OCI-LY3 (cell line): ENCODE results near the gene ZC3H13.

Experiments
- H2AFZ ChIP-seq: fragments of 200-600, 300-600 bp; shearing (Covaris generic); 2 replicates; pipeline ENCODE4 v1.6.0; 2014; ENCODE audit warnings: antibody characterized with exemption, low read depth, low read length
- H3K27ac ChIP-seq: fragments of 200-600, 300-600 bp; sonication (generic); 2 replicates; pipeline ENCODE4 v1.5.1; 2014; ENCODE audit warnings: mild to moderate bottlenecking, low read length, moderate library complexity, mixed read lengths
- H3K27me3 ChIP-seq: fragments of 200-600, 300-600 bp; sonication (generic); 2 replicates; pipeline ENCODE4 v1.6.1; 2014; ENCODE audit warnings: low read depth, low read length, mixed read lengths
- H3K36me3 ChIP-seq: fragments of 200-600, 300-600 bp; sonication (generic); replicated peaks from 2 replicates; pipeline ENCODE3; 2014; ENCODE audit warnings: low read depth, low read length, mixed read lengths
- H3K4me1 ChIP-seq: fragments of 300-600, 200-600 bp; sonication (generic); 2 replicates; pipeline ENCODE4 v1.6.1; 2014; ENCODE audit warnings: low read length, mixed read lengths
- H3K4me2 ChIP-seq: fragments of 200-600, 300-600 bp; sonication (generic); 2 replicates; pipeline ENCODE4 v1.6.1; 2014; ENCODE audit warnings: low read length, mixed read lengths
- H3K4me3 ChIP-seq: fragments of 300-600, 200-600 bp; sonication (generic); 2 replicates; pipeline ENCODE4 v1.5.1; 2014; ENCODE audit warnings: antibody characterized with exemption, mild to moderate bottlenecking, low read length, moderate library complexity
- H3K79me2 ChIP-seq: fragments of 300-600, 200-600 bp; shearing (Covaris generic); 2 replicates; pipeline ENCODE4 v1.6.1; 2014; ENCODE audit warnings: mild to moderate bottlenecking, low read length, mixed read lengths
- H3K9ac ChIP-seq: fragments of 300-600, 200-600 bp; shearing (Covaris generic); 2 replicates; pipeline ENCODE4 v1.6.0; 2014; ENCODE audit warnings: mild to moderate bottlenecking, low read length, moderate library complexity
- H3K9me3 ChIP-seq: fragments of 200-600, 300-600 bp; shearing (Covaris generic); 2 replicates; pipeline ENCODE4 v1.6.1; 2014; ENCODE audit warnings: low read length, mixed read lengths; ENCODE audit not compliant: insufficient read depth
- H4K20me1 ChIP-seq: fragments of 200-600, 300-600 bp; sonication (generic); 2 replicates; pipeline ENCODE4 v1.6.1; 2016; ENCODE audit warnings: low read length, mixed read lengths; ENCODE audit not compliant: insufficient read depth
- CTCF ChIP-seq: fragments of 200-600, 300-600 bp; sonication (generic); IDR thresholded peaks from 2 replicates; pipeline ENCODE4 v1.5.1; 2014; ENCODE audit warnings: antibody characterized with exemption, low read length, low read depth
- EZH2phosphoT487 ChIP-seq: fragments of 200-600 bp; shearing (Covaris generic); IDR thresholded peaks from 2 replicates; pipeline ENCODE4 v1.6.1; 2018; ENCODE audit warnings: antibody characterized with exemption, mixed run types, low read depth

Gene ZC3H13

GRCh38 chr13:46012404-46012803 lies 40.1 kb downstream of the ZC3H13 start:
- no peaks in the 10 kb centered on the region for H3K4me1 ChIP-seq
- H3K27me3 ChIP-seq, result no peaks in the 10 kb centered on the region
- no peak overlapping the region for H3K9ac ChIP-seq
- no peak overlapping the region for H2AFZ ChIP-seq
- no peak overlapping the region for H3K4me2 ChIP-seq
- H4K20me1 ChIP-seq, result 0 out of 2 replicates have a peak, but pooled peaks cover 4% of the 10 kb centered on the region
- H3K9me3 ChIP-seq, result no peaks in the 10 kb centered on the region
- H3K4me3 ChIP-seq, result no peak overlapping the region
- H3K79me2 ChIP-seq, result no peaks in the 10 kb centered on the region
- peaks cover 34% of the 10 kb centered on the region for H3K36me3 ChIP-seq
- no peak for TF ChIP-seq CTCF
- TF ChIP-seq EZH2phosphoT487, result no peak
- no peak overlapping the region for H3K27ac ChIP-seq

GRCh38 chr13:46010148-46010547 lies 42.4 kb downstream of the ZC3H13 start:
- Histone ChIP-seq H3K9me3 (no peaks in the 10 kb centered on the region), H3K36me3 (peaks cover 26% of the 10 kb centered on the region), H3K27ac (no peak overlapping the region), H3K4me1 (no peaks in the 10 kb centered on the region), H3K27me3 (no peaks in the 10 kb centered on the region), H3K4me2 (no peak overlapping the region), H2AFZ (no peak overlapping the region), H3K9ac (no peak overlapping the region), H4K20me1 (0 out of 2 replicates have a peak, but pooled peaks cover 4% of the 10 kb centered on the region), H3K79me2 (no peaks in the 10 kb centered on the region), H3K4me3 (no peak overlapping the region)
- TF ChIP-seq CTCF (peak; percentile 47), EZH2phosphoT487 (no peak)

- H4K20me1 ChIP-seq, result 0 out of 2 replicates have a peak, but pooled peaks cover 4% of the 10 kb centered on the region
- H3K4me3 ChIP-seq, result no peak overlapping the region
- TF ChIP-seq CTCF (no peak), EZH2phosphoT487 (no peak)
- H3K4me2 ChIP-seq, result no peak overlapping the region
- H3K27me3 ChIP-seq, result no peaks in the 10 kb centered on the region
- no peaks in the 10 kb centered on the region for H3K79me2 ChIP-seq
- H3K9ac ChIP-seq, result no peak overlapping the region
- no peaks in the 10 kb centered on the region for H3K9me3 ChIP-seq
- H3K27ac ChIP-seq, result no peak overlapping the region
- H3K36me3 ChIP-seq, result peaks cover 28% of the 10 kb centered on the region
- no peaks in the 10 kb centered on the region for H3K4me1 ChIP-seq
- no peak overlapping the region for H2AFZ ChIP-seq
Measured at GRCh38 chr13:46008631-46009030, 43.9 kb downstream of the ZC3H13 start.

GRCh38 chr13:46006688-46007452 lies 45.7 kb downstream of the ZC3H13 start:
- peaks cover 29% of the 10 kb centered on the region for H3K36me3 ChIP-seq

More at GRCh38 chr13:46006688-46007452, 45.7 kb downstream of the ZC3H13 start:
- Histone ChIP-seq H3K4me3 (no peak overlapping the region), H3K9me3 (no peaks in the 10 kb centered on the region), H2AFZ (no peak overlapping the region), H3K9ac (no peak overlapping the region), H3K27me3 (no peaks in the 10 kb centered on the region), H4K20me1 (no peaks in the 10 kb centered on the region), H3K27ac (no peak overlapping the region), H3K4me1 (no peaks in the 10 kb centered on the region), H3K79me2 (no peaks in the 10 kb centered on the region), H3K4me2 (no peak overlapping the region)
- TF ChIP-seq CTCF (no peak), EZH2phosphoT487 (no peak)
